ENCODE measurements around the gene SRL.
A peak's percentile ranks its signal among the peaks of the same experiment; 100 is the strongest.
"Not testable (repeated sequence)": the region's sequence is repeated elsewhere in the genome, so short reads cannot be mapped to it uniquely, and the experiment has no call there.

SRL gene

DNA sequence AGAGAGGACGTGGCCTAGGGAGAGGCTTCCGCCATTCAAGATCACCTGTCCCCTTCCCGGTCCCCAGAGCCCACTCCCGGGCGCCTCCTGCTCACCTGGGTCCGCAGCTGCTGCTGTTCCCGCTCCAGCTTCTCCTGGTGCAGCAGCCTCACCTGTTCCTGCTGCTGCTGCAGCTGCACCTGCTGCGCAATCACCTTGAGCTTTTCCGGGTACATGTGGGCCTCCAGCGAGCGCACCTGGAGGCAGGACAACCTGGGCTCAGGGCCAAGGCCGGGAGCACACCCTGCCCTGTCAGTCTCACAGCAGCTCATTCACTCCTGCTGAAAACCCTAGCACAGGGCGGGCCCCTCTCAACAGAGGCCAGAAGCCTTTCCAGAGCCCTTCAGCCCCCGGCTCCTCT lies 18.5 kb upstream of the SRL start:
- DNase-seq: no peak

GRCh38 chr16:4257646-4258556 lies 16.0 kb upstream of the SRL start:
- DNase-seq: no peak

GRCh38 chr16:4253394-4254150 lies 11.7 kb upstream of the SRL start:
- peak; percentile 100 for DNase-seq

DNA sequence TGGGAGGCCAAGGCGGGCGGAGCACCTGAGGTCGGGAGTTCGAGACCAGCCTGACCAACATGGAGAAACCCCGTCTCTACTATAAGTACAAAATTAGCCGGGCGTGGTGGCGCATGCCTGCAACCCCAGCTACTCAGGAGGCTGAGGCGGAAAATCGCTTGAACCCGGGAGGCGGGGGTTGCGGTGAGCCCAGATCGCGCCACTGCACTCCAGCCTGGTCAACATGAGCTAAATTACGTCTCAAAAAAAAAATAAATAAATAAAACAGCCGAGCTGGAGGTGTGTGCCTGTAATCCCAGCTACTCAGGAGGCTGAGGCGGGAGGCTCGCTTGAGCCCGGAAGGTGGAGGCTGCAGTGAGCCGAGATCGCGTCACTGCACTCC lies 11.1 kb upstream of the SRL start:
- DNase-seq: not testable (repeated sequence)

GRCh38 chr16:4249530-4250308 lies 7.8 kb upstream of the SRL start:
- no peak for DNase-seq

- DNase-seq: no peak
These were observed 5.5 kb upstream of the SRL start for GRCh38 chr16:4247460-4247784.

GRCh38 chr16:4246777-4247459 lies 5.0 kb upstream of the SRL start:
- no peak for DNase-seq

- no peak for DNase-seq
These were observed 3.4 kb upstream of the SRL start for GRCh38 chr16:4245077-4245791.

DNA sequence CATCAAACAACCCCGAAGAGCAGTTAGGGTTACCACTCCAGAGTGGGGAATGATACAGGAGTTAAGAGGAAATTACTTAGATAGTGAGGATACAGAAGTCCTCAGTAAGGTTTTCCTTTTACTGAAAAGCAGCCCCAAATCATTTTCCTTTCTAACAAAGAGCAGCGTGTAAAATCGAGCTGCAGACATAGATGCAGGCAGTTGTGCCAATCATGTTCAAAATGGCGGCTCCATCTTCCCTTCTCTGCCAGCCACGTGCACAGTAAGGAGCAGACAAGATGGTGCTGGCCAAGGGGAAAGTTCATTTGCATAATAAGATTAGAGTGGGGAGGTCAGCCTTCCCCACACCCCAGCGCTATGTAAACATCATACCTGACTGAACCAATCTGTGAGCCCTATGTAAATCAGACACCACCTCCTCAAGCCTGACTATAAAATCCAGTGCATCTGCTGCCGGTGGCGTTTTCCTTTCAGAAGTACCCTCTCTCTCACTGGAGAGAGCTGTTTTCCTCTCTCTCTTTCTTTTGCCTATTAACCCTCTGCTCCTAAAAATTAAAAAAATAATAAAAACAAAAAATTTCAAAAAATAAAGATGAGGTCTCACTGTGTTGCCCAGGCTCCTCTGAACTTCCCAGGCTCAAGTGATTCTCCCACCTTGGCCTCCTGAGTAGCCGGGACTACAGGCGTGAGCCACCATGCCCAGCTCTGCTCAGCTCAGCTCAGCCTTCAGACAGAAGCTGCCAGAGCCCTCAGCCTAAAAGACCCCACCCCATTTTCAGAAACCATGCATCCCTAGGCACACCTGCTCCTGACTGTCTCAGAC lies 2.6 kb upstream of the SRL start:
- no peak for DNase-seq

GRCh38 chr16:4241258-4241927 lies 487 bp downstream of the SRL start:
- no peak for DNase-seq

- no peak for DNase-seq
These were observed 1.3 kb downstream of the SRL start for GRCh38 chr16:4240624-4241023.

DNA sequence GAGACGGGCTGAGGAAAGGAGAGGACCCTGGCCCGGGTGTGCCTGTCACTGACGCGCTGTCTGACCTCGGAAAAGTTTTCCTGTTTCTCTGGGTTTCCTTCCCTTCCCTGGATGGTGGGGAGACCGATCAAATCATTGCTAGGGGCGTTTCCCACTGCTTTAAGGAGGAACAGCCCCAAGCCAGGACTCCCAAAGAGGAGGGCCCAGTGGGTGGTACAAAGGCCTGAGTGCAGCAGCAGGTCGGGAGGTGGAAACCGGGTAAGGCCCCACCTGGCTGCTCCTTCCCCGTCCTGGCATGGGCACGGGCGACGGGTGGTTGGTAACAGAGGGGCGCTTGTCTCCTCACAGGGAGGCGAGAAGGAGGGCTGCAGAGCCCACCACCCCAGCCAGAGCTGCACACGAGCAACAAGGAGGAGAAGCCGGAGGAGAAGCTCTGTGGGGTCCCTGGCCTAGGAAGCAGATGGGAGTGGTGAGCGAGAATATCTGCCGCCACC lies 2.2 kb downstream of the SRL start:
- DNase-seq: no peak

- DNase-seq: no peak
These were observed 2.9 kb downstream of the SRL start for GRCh38 chr16:4239020-4239419.

GRCh38 chr16:4233431-4233830 lies 8.4 kb downstream of the SRL start:
- no peak for DNase-seq

- no peak for DNase-seq
These were observed 9.1 kb downstream of the SRL start for GRCh38 chr16:4232541-4233386.

DNA sequence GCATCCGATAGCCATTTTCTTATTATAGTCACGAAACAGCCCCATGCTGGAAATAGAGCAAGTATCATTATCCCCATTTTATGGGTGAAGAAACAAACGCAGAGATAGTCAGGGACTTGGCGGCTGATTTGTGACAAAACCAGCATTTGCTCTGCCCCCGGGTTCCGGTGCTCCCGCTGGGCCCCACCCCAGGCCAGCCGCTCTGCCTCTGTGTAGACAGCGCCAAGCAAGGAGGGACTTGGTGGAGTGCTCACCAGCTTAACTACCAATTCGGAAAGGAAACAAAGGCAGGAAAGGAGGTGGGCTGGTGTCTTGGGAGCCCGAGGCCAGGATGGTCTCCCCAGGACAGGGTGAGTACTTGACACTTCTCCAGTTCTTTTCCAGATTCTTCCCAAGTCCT lies 10.0 kb downstream of the SRL start:
- DNase-seq: no peak

GRCh38 chr16:4231367-4231766 lies 10.5 kb downstream of the SRL start:
- no peak for DNase-seq

DNA sequence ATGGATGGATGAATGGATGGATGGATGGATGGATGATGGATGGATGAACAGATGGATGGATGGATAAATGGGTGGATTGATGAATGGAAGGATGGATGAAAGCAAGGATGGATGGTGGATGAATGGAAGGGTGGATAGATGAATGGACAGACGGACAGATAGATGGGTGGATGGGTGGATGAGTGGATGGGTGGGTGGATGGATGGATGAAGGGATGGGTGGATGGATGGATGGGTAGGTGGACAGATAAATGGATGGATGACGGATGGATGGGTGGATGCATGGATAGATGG lies 14.9 kb downstream of the SRL start:
- no peak for DNase-seq

- DNase-seq: no peak
These were observed 15.4 kb downstream of the SRL start for GRCh38 chr16:4226251-4227039.
